GM12801 (cell line): ENCODE data around the gene GIMAP6.

Source experiments
- TF ChIP-seq, protein P1 (sequence below): IDR thresholded peaks from one replicate; pipeline ENCODE4 v1.5.1; 2011; ENCODE audit warnings: control low read depth; ENCODE audit not compliant: insufficient read length; ENCODE audit errors: extremely low read depth

GIMAP6 gene

DNA sequence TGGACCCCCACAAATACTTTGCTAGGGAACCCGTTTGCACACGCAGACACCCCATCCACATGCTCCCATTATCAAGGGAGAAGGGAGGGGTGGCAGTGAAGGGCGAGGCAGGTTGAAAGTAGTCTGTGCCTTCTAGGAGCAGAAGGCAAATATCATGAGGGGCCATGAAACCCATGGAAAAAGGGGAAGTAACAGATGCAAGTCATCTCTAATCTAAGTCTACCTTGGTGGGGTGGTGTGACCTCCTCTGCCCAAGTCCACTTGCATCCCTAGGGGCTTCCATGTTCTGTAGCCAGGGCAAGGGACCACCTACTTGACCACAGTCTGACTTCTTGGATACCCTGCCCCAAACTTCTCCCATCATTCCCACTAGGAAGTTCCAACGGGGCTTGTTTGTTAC lies 5.5 kb downstream of the GIMAP6 start:
- TF ChIP-seq, protein P1, sequence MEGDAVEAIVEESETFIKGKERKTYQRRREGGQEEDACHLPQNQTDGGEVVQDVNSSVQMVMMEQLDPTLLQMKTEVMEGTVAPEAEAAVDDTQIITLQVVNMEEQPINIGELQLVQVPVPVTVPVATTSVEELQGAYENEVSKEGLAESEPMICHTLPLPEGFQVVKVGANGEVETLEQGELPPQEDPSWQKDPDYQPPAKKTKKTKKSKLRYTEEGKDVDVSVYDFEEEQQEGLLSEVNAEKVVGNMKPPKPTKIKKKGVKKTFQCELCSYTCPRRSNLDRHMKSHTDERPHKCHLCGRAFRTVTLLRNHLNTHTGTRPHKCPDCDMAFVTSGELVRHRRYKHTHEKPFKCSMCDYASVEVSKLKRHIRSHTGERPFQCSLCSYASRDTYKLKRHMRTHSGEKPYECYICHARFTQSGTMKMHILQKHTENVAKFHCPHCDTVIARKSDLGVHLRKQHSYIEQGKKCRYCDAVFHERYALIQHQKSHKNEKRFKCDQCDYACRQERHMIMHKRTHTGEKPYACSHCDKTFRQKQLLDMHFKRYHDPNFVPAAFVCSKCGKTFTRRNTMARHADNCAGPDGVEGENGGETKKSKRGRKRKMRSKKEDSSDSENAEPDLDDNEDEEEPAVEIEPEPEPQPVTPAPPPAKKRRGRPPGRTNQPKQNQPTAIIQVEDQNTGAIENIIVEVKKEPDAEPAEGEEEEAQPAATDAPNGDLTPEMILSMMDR = no peak

- TF ChIP-seq, protein P1 = no peak
These were observed 10.8 kb downstream of the GIMAP6 start for GRCh38 chr7:150621376-150621775.

- TF ChIP-seq, protein P1 = no peak
These were observed 11.4 kb downstream of the GIMAP6 start for GRCh38 chr7:150620617-150621371.

GRCh38 chr7:150620061-150620460 lies 12.1 kb downstream of the GIMAP6 start:
- TF ChIP-seq, protein P1 = no peak

DNA sequence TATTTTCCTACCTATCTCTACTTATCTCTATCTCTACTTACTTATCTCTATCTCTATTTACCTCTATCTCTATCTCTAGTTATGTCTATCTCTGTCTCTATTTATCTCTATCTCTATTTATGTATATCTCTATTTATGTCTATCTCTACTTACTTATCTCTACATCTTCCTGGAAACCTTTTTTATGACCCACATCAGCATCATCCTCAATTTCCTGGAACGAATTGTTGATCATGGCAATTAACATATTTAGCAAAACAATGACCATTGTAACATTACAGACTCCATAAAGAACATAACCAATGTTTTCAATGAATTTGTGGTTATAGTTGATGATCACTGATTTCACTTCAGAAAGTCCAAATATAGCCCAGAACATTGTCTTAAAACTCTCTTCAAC lies 18.3 kb downstream of the GIMAP6 start:
- TF ChIP-seq, protein P1 = no peak

- TF ChIP-seq, protein P1 = no peak
These were observed 19.3 kb downstream of the GIMAP6 start for GRCh38 chr7:150612925-150613324.

DNA sequence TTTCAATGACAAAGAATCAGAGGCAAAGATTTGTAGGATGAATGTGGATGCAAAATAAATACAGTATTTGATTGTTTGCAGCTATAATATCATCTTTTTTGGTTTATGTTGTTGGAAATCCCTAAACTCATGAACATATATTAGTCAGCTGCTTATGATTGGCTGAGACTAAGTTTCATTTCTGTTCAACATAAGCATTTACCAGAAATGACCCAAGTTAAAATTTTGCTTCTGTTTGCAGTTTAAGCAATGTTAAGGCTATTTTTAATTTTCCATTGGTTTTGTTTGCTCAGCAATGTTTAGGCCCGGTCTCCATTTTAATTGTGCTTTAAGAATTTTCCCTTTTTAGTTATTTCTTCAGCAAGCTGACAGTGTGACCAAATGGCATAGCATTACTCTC lies 22.0 kb downstream of the GIMAP6 start:
- TF ChIP-seq, protein P1 = no peak
